Endothelial cell of umbilical vein (primary cell): ENCODE data around the gene WDR77. TPM values are rescaled to one million over a fixed set of nuclear protein-coding genes. Genes with fewer than 3 reads are reported as not detected.

Experiments used
- BruUV-seq: library from RNA; stranded (reverse); fragments of 400-500 nt; replicated peaks from 2 replicates; lab custom pipeline; 2021; lab: Mats Ljungman, UMichigan
- CTCF ChIA-PET: fragments of 300-600, 350-600 bp; sonication (Branson Sonifier 250); formaldehyde crosslinking; loops from one replicate; lab custom pipeline; 2021; ENCODE audit warnings: antibody characterized with exemption, inconsistent platforms; lab: Charles Lee
- POLR2A ChIA-PET: fragments of 300-600, 350-600 bp; sonication (Branson Sonifier 250); formaldehyde crosslinking; loops from one replicate; lab custom pipeline; 2021; ENCODE audit warnings: antibody characterized with exemption, inconsistent platforms; lab: Charles Lee
- DNase-seq: peaks from one replicate; pipeline ENCODE4 v3.0.0-alpha.2; 2011; ENCODE audit warnings: low read depth, low spot score
- FAIRE-seq: peaks from 2 replicates; lab custom pipeline; 2011; peaks lifted over from hg19 to GRCh38; lab: Jason Lieb, UNC
- H2AFZ ChIP-seq: 2 replicates; pipeline ENCODE4 v1.6.0; 2012; ENCODE audit warnings: low read depth, low read length, control low read depth, inconsistent platforms
- H3K27ac ChIP-seq: 2 replicates; pipeline ENCODE4 v1.5.1; 2011; ENCODE audit warnings: low read depth, mild to moderate bottlenecking, control low read depth, low read length, moderate library complexity; ENCODE audit not compliant: insufficient read depth
- H3K27me3 ChIP-seq, 2 experiments: 2 replicates each; pipeline versions ENCODE4 v1.6.0 to v1.6.1; 2011; ENCODE audit warnings: low read length in 2 of 2, mixed read lengths in 1 of 2; ENCODE audit not compliant: control insufficient read depth in 2 of 2, insufficient read depth in 2 of 2
- H3K36me3 ChIP-seq, 2 experiments: 2 replicates in 1 of 2; 3 replicates in 1 of 2; pipeline ENCODE4 v1.5.1; 2011; ENCODE audit warnings: low read length in 2 of 2, mild to moderate bottlenecking in 1 of 2, moderate library complexity in 1 of 2; ENCODE audit not compliant: control insufficient read depth in 2 of 2, insufficient read depth in 2 of 2; ENCODE audit errors: extremely low read depth in 1 of 2
- H3K4me1 ChIP-seq: 3 replicates; pipeline ENCODE4 v1.5.1; 2011; ENCODE audit warnings: mild to moderate bottlenecking, low read length; ENCODE audit not compliant: control insufficient read depth, insufficient read depth; ENCODE audit errors: extremely low read depth
- H3K4me2 ChIP-seq: 2 replicates; pipeline ENCODE4 v1.6.1; 2011; ENCODE audit warnings: low read length, control low read depth, mixed read lengths; ENCODE audit not compliant: insufficient read depth
- H3K4me3 ChIP-seq, 3 experiments: fragments of 200-600 bp in 1 of 3; sonication (generic), shearing (Covaris generic) in 1 of 3; replicated peaks in 1 of 3; 2 replicates each; pipeline ENCODE4 v1.5.1; 2011 to 2016; ENCODE audit warnings: control low read depth in 3 of 3, low read length in 3 of 3, mild to moderate bottlenecking in 2 of 3, inconsistent platforms in 1 of 3, low read depth in 1 of 3, moderate library complexity in 1 of 3; ENCODE audit not compliant: insufficient read depth in 1 of 3
- H3K79me2 ChIP-seq: 2 replicates; pipeline ENCODE4 v1.6.0; 2012; ENCODE audit warnings: low read length, inconsistent platforms; ENCODE audit not compliant: control insufficient read depth, insufficient read depth
- H3K9ac ChIP-seq: replicated peaks from 2 replicates; pipeline ENCODE3; 2011; ENCODE audit warnings: low read length, control low read depth; ENCODE audit not compliant: insufficient read depth; ENCODE audit errors: extremely low read depth
- H3K9me1 ChIP-seq: replicated peaks from 3 replicates; pipeline ENCODE4 v1.6.0; 2011; ENCODE audit warnings: mild to moderate bottlenecking, low read length; ENCODE audit not compliant: control insufficient read depth, insufficient read depth; ENCODE audit errors: extremely low read depth
- H3K9me3 ChIP-seq: replicated peaks from 2 replicates; pipeline ENCODE4 v1.5.1; 2012; ENCODE audit warnings: low read length, inconsistent platforms; ENCODE audit not compliant: control insufficient read depth, insufficient read depth
- H4K20me1 ChIP-seq: replicated peaks from 2 replicates; pipeline ENCODE3; 2011; ENCODE audit warnings: mild to moderate bottlenecking, low read length; ENCODE audit not compliant: control insufficient read depth, insufficient read depth; ENCODE audit errors: extremely low read depth
- CTCF ChIP-seq, 2 donors: IDR thresholded peaks; 1 replicate in 1 of 2; 2 replicates in 1 of 2; pipeline ENCODE4 v1.5.1; 2011; ENCODE audit warnings: low read length in 2 of 2, mild to moderate bottlenecking in 2 of 2, moderate library complexity in 2 of 2, control low read depth in 1 of 2, inconsistent platforms in 1 of 2, low read depth in 1 of 2; ENCODE audit not compliant: insufficient read depth in 1 of 2; ENCODE audit errors: extremely low read depth in 1 of 2
- EZH2 ChIP-seq: IDR thresholded peaks from 2 replicates; pipeline ENCODE4 v1.6.1; 2012; ENCODE audit warnings: borderline replicate concordance, low read depth, mild to moderate bottlenecking, moderate library complexity, low read length, inconsistent platforms; ENCODE audit not compliant: severe bottlenecking
- FOS ChIP-seq: IDR thresholded peaks from 2 replicates; pipeline ENCODE4 v1.6.1; 2011; ENCODE audit warnings: mild to moderate bottlenecking, low read length, moderate library complexity, borderline replicate concordance; ENCODE audit not compliant: insufficient read depth
- GATA2 ChIP-seq: IDR thresholded peaks from 2 replicates; pipeline ENCODE4 v1.7.0; 2011; ENCODE audit warnings: low read depth, mild to moderate bottlenecking, moderate library complexity, mixed read lengths, low read length; ENCODE audit not compliant: insufficient read length, insufficient read depth
- JUN ChIP-seq: IDR thresholded peaks from 2 replicates; pipeline ENCODE4 v1.6.1; 2011; ENCODE audit warnings: borderline replicate concordance, low read depth; ENCODE audit not compliant: insufficient read length, insufficient read depth
- MAX ChIP-seq: IDR thresholded peaks from 2 replicates; pipeline ENCODE4 v1.6.1; 2011; ENCODE audit not compliant: insufficient read depth, insufficient read length
- MYC ChIP-seq: IDR thresholded peaks from one replicate; pipeline ENCODE4 v1.6.1; 2011; ENCODE audit warnings: mild to moderate bottlenecking, low read depth, low read length
- POLR2A ChIP-seq: IDR thresholded peaks from 2 replicates; pipeline ENCODE4 v1.6.1; 2012; ENCODE audit warnings: low read depth, mild to moderate bottlenecking, control low read depth, low read length
- dilution Hi-C: fragments of 300-500 bp; cut with MboI; formaldehyde crosslinking; loops from one replicate; pipeline ENCODE4 v1.15.0; 2019; ENCODE audit warnings: low sequenced_read_pairs; ENCODE audit not compliant: extremely low pct_ligation_motif_present
- intact Hi-C: fragments of 100-400 bp; cut with micrococcal nuclease; formaldehyde crosslinking; loops from one replicate; pipeline ENCODE4 v1.10.0; 2022
- polyA plus RNA-seq, 4 experiments: library from polyadenylated mRNA; depleted of rRNA in 3 of 4; stranded (reverse) in 3 of 4; unstranded in 1 of 4; fragments of >200 nt; gene quantifications; 2 replicates each; pipeline versions ENCODE4 v1.2.1 to v1.2.3, GENCODE V29; 2011 to 2012; ENCODE audit warnings: missing spikeins in 1 of 4
- total RNA-seq: library from RNA; stranded (reverse); gene quantifications from 2 replicates; pipeline ENCODE4 v1.2.3, GENCODE V29; 2021

Gene WDR77
- total and polyA plus RNA-seq, 2 donors (not counting 3 experiments of a cell fraction or from before 2014, with no cell fraction given), result 41.3 to 116 TPM

- intact Hi-C loops (no loop called here), dilution Hi-C loops (no loop called here)
- H3K4me1 ChIP-seq, result no peaks in the 10 kb centered on the region
- H2AFZ ChIP-seq, result no peak overlapping the region
- no TSS peak for BruUV-seq
- H3K9ac ChIP-seq, result no peak overlapping the region
- no peak overlapping the region for H3K4me3 ChIP-seq
- DNase-seq (no peak), FAIRE-seq (no peak)
- H3K36me3 ChIP-seq, result no peaks in the 10 kb centered on the region
- CTCF ChIA-PET, result no interaction called here
- no peak overlapping the region for H3K27ac ChIP-seq
- H3K4me2 ChIP-seq, result no peak overlapping the region
- H3K9me3 ChIP-seq, result no peaks in the 10 kb centered on the region
- H3K27me3 ChIP-seq, result peaks cover 6 to 12% of the 10 kb centered on the region in 2 experiments
- H3K9me1 ChIP-seq, result no peaks in the 10 kb centered on the region
- POLR2A ChIA-PET, result no interaction called here
- H4K20me1 ChIP-seq, result no peaks in the 10 kb centered on the region
- H3K79me2 ChIP-seq, result no peaks in the 10 kb centered on the region
- no peak for TF ChIP-seq EZH2
Measured at GRCh38 chr1:111487133-111487532, 38.1 kb upstream of the WDR77 start.

- H3K4me2 ChIP-seq, result no peak overlapping the region
- no peaks in the 10 kb centered on the region for H3K36me3 ChIP-seq
- no peak overlapping the region for H3K4me3 ChIP-seq
- H3K27ac ChIP-seq, result no peak overlapping the region
- no peak overlapping the region for H2AFZ ChIP-seq
- ChIA-PET CTCF (interaction anchor here (1.3 to 2.1 kb wide), 2 partner anchors 21 to 283 kb away, joined by 7 to 12 read pairs; no protein-coding TSS in a partner anchor), POLR2A (interaction anchor here (0.6 kb wide), 1 partner anchor 472 kb away, joined by 3 read pairs; no protein-coding TSS in a partner anchor)
- DNase-seq (no peak), FAIRE-seq (no peak)
- BruUV-seq, result no TSS peak
- H3K9me3 ChIP-seq, result no peaks in the 10 kb centered on the region
- no peak overlapping the region for H3K9ac ChIP-seq
- no peaks in the 10 kb centered on the region for H4K20me1 ChIP-seq
- H3K4me1 ChIP-seq, result no peaks in the 10 kb centered on the region
- no peaks in the 10 kb centered on the region for H3K9me1 ChIP-seq
- intact Hi-C loops (no loop called here), dilution Hi-C loops (no loop called here)
- H3K79me2 ChIP-seq, result no peaks in the 10 kb centered on the region
- TF ChIP-seq MYC (no peak), CTCF (IDR thresholded peaks at IDR 0.05; ENCODE audit: extremely low read depth in 1 of 2, insufficient read depth in 1 of 2, low read depth in 1 of 2, low read length in 2 of 2) (no peak), POLR2A (no peak), JUN (no peak), FOS (no peak), EZH2 (no peak), MAX (no peak), GATA2 (no peak)
- H3K27me3 ChIP-seq, result peaks cover 6 to 10% of the 10 kb centered on the region in 2 experiments
Measured at GRCh38 chr1:111486431-111486830, 37.4 kb upstream of the WDR77 start.
